ENCODE data around the gene KDM8. TPM values are rescaled to one million over a fixed set of nuclear protein-coding genes. Genes with fewer than 3 reads are reported as not detected.

The KDM8 gene
- total RNA-seq, 1 experiment from 2014 or later: 5.0 TPM

- POLR2A ChIA-PET (ENCODE audit: unreplicated experiment): no interaction called here
- CTCF ChIA-PET: no interaction called here
- intact Hi-C loops (cut with micrococcal nuclease): no loop called here
Measured at GRCh38 chr16:27181019-27181790, 22.1 kb upstream of the KDM8 start.

GRCh38 chr16:27182906-27183405, 20.4 kb upstream of the KDM8 start:
- Histone ChIP-seq H3K9me3 (ENCODE audit: low read length) (no peaks in the 10 kb centered on the region), H3K9ac (ENCODE audit: low read length) (no peak overlapping the region), H3K4me3 (ENCODE audit: low read length) (no peak overlapping the region), H3K9me2 (replicated peaks; ENCODE audit: low read length) (no peaks in the 10 kb centered on the region), H3K27ac (ENCODE audit: low read length) (no peak overlapping the region), H3K4me1 (ENCODE audit: insufficient read depth, low read length) (peaks cover under 1% of the 10 kb centered on the region; the same call in 1 of the 2 replicates), H3K36me3 (ENCODE audit: low read depth, low read length) (no peaks in the 10 kb centered on the region), H3F3A (ENCODE audit: low read length, unreplicated experiment) (no peaks in the 10 kb centered on the region), H3K79me2 (ENCODE audit: low read length) (no peaks in the 10 kb centered on the region), H3K4me2 (ENCODE audit: low read length) (no peak overlapping the region), H3K27me3 (ENCODE audit: low read length) (no peaks in the 10 kb centered on the region), H4K20me1 (ENCODE audit: low read length) (no peaks in the 10 kb centered on the region), H2AFZ (ENCODE audit: low read length) (no peak overlapping the region)
- DNase-seq (no peak), ATAC-seq (no peak)
- TF ChIP-seq, protein P1, sequence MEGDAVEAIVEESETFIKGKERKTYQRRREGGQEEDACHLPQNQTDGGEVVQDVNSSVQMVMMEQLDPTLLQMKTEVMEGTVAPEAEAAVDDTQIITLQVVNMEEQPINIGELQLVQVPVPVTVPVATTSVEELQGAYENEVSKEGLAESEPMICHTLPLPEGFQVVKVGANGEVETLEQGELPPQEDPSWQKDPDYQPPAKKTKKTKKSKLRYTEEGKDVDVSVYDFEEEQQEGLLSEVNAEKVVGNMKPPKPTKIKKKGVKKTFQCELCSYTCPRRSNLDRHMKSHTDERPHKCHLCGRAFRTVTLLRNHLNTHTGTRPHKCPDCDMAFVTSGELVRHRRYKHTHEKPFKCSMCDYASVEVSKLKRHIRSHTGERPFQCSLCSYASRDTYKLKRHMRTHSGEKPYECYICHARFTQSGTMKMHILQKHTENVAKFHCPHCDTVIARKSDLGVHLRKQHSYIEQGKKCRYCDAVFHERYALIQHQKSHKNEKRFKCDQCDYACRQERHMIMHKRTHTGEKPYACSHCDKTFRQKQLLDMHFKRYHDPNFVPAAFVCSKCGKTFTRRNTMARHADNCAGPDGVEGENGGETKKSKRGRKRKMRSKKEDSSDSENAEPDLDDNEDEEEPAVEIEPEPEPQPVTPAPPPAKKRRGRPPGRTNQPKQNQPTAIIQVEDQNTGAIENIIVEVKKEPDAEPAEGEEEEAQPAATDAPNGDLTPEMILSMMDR (conservative IDR thresholded peaks at IDR 0.05; ENCODE audit: low read depth, low read length): no peak
- TF ChIP-seq EZH2 (IDR thresholded peaks at IDR 0.05; ENCODE audit: low read length, unreplicated experiment): no peak
- no peak for TF ChIP-seq EZH2phosphoT487 (IDR thresholded peaks at IDR 0.05; ENCODE audit: borderline replicate concordance, low read length)
- no TSS peak for BruUV-seq (replicated peaks)
- intact Hi-C loops (cut with micrococcal nuclease): no loop called here
- CTCF ChIA-PET: no interaction called here
- POLR2A ChIA-PET (ENCODE audit: unreplicated experiment): no interaction called here

More at GRCh38 chr16:27181019-27181790, 22.1 kb upstream of the KDM8 start:
- Histone ChIP-seq H3K9me2 (replicated peaks; ENCODE audit: low read length) (no peaks in the 10 kb centered on the region), H3K9me3 (ENCODE audit: low read length) (no peaks in the 10 kb centered on the region), H3K36me3 (ENCODE audit: low read depth, low read length) (no peaks in the 10 kb centered on the region), H3K27me3 (ENCODE audit: low read length) (no peaks in the 10 kb centered on the region), H2AFZ (ENCODE audit: low read length) (no peak overlapping the region), H3K4me3 (ENCODE audit: low read length) (no peak overlapping the region), H3K9ac (ENCODE audit: low read length) (no peak overlapping the region), H3K4me2 (ENCODE audit: low read length) (no peak overlapping the region), H3K4me1 (ENCODE audit: insufficient read depth, low read length) (peaks cover 12% of the 10 kb centered on the region), H4K20me1 (ENCODE audit: low read length) (no peaks in the 10 kb centered on the region), H3K79me2 (ENCODE audit: low read length) (no peaks in the 10 kb centered on the region), H3F3A (ENCODE audit: low read length, unreplicated experiment) (no peaks in the 10 kb centered on the region), H3K27ac (ENCODE audit: low read length) (no peak overlapping the region)
- no peak for ATAC-seq
- no peak for DNase-seq
- no TSS peak for BruUV-seq (replicated peaks)
- TF ChIP-seq, protein P1 (conservative IDR thresholded peaks at IDR 0.05; ENCODE audit: low read depth, low read length): no peak
- no peak for TF ChIP-seq EZH2 (IDR thresholded peaks at IDR 0.05; ENCODE audit: low read length, unreplicated experiment)
- TF ChIP-seq EZH2phosphoT487 (IDR thresholded peaks at IDR 0.05; ENCODE audit: borderline replicate concordance, low read length): no peak

DNA sequence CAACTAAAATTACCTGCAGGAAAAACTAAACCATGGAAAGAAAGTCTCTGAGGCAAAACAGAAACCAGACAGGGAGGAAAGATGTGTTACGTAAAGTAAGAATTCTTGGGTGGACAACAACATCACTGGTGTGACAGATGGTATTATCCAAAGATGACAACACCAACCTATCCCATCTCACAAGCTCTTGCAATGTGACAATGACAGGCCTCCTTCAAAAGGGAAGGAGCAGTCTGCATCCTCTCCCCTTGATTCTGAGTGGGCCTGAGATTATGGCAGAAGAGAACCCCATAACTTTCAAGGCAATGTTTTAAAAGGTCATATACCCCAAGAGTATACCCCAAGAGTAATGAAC, 17.6 kb upstream of the KDM8 start:
- intact Hi-C loops (cut with micrococcal nuclease): no loop called here
- POLR2A ChIA-PET (ENCODE audit: unreplicated experiment): no interaction called here
- CTCF ChIA-PET: no interaction called here

More for the DNA sequence above, 17.6 kb upstream of the KDM8 start:
- Histone ChIP-seq H3K9me2 (replicated peaks; ENCODE audit: low read length) (no peaks in the 10 kb centered on the region), H3K79me2 (ENCODE audit: low read length) (no peaks in the 10 kb centered on the region), H4K20me1 (ENCODE audit: low read length) (no peaks in the 10 kb centered on the region), H3K9ac (ENCODE audit: low read length) (no peak overlapping the region), H3K4me2 (ENCODE audit: low read length) (no peak overlapping the region), H3K36me3 (ENCODE audit: low read depth, low read length) (no peaks in the 10 kb centered on the region), H3K27ac (ENCODE audit: low read length) (no peak overlapping the region), H3K4me1 (ENCODE audit: insufficient read depth, low read length) (no peaks in the 10 kb centered on the region), H3K9me3 (ENCODE audit: low read length) (no peaks in the 10 kb centered on the region), H3F3A (ENCODE audit: low read length, unreplicated experiment) (no peaks in the 10 kb centered on the region), H2AFZ (ENCODE audit: low read length) (no peak overlapping the region), H3K27me3 (ENCODE audit: low read length) (no peaks in the 10 kb centered on the region), H3K4me3 (ENCODE audit: low read length) (no peak overlapping the region)
- no peak for TF ChIP-seq EZH2 (IDR thresholded peaks at IDR 0.05; ENCODE audit: low read length, unreplicated experiment)
- BruUV-seq (replicated peaks): no TSS peak
- no peak for ATAC-seq
- DNase-seq: no peak
